GM23338 (cell line): ENCODE measurements around the gene ZCCHC24. TPM values are rescaled to one million over a fixed set of nuclear protein-coding genes. Genes with fewer than 3 reads are reported as not detected.

Experiments
- ATAC-seq: fragments of 200-7000 bp; cut with Tn5 transposase; 3 replicates; pipeline ENCODE4 v1.9.1; 2020
- DNase-seq: peaks from one replicate; pipeline ENCODE4 v3.0.0-alpha.2; 2015; ENCODE audit warnings: low spot score
- H2AFZ ChIP-seq: fragments of 200-600 bp; sonication (generic); 2 replicates; pipeline ENCODE4 v1.8.0; 2016; ENCODE audit warnings: antibody characterized with exemption, mild to moderate bottlenecking, moderate library complexity
- H3F3A ChIP-seq: fragments of 200-600 bp; sonication (generic); replicated peaks from 2 replicates; pipeline ENCODE4 v1.8.0; 2017; ENCODE audit warnings: antibody characterized with exemption, mixed run types, low read depth
- H3K27ac ChIP-seq: fragments of 200-600 bp; sonication (generic); 2 replicates; pipeline ENCODE4 v1.6.1; 2016; ENCODE audit warnings: low read depth
- H3K27me3 ChIP-seq: fragments of 200-600 bp; sonication (generic); 2 replicates; pipeline ENCODE4 v1.8.0; 2016; ENCODE audit warnings: mild to moderate bottlenecking, mixed run types, moderate library complexity; ENCODE audit not compliant: insufficient read depth
- H3K36me3 ChIP-seq: fragments of 200-600 bp; sonication (generic); 2 replicates; pipeline ENCODE4 v1.8.0; 2016; ENCODE audit warnings: mild to moderate bottlenecking; ENCODE audit not compliant: insufficient read depth
- H3K4me1 ChIP-seq: fragments of 200-600 bp; sonication (generic); 2 replicates; pipeline ENCODE4 v1.8.0; 2016; ENCODE audit warnings: mild to moderate bottlenecking, moderate library complexity; ENCODE audit not compliant: insufficient read depth
- H3K4me2 ChIP-seq: fragments of 200-600 bp; sonication (generic); 2 replicates; pipeline ENCODE4 v1.7.1; 2017; ENCODE audit warnings: mixed run types
- H3K4me3 ChIP-seq: fragments of 200-600 bp; sonication (generic); 2 replicates; pipeline ENCODE4 v1.6.1; 2016; ENCODE audit warnings: mixed run types
- H3K79me2 ChIP-seq: fragments of 200-600 bp; sonication (generic); replicated peaks from 2 replicates; pipeline ENCODE4 v1.8.0; 2017; ENCODE audit warnings: mild to moderate bottlenecking; ENCODE audit not compliant: insufficient read depth
- H3K9me2 ChIP-seq: fragments of 200-600 bp; sonication (generic); 2 replicates; pipeline ENCODE4 v1.8.0; 2017; ENCODE audit not compliant: insufficient read depth
- H4K20me1 ChIP-seq: fragments of 200-600 bp; sonication (generic); replicated peaks from 2 replicates; pipeline ENCODE4 v1.8.0; 2017; ENCODE audit warnings: mild to moderate bottlenecking; ENCODE audit not compliant: insufficient read depth
- H3K27ac Mint-ChIP-seq: 2 replicates; pipeline ENCODE4 v1.8.0; 2020; ENCODE audit warnings: inconsistent platforms, mild to moderate bottlenecking, moderate library complexity, mixed read lengths
- H3K27me3 Mint-ChIP-seq: 3 replicates; pipeline ENCODE4 v1.8.0; 2022; ENCODE audit warnings: low read depth, mild to moderate bottlenecking, moderate library complexity, mixed read lengths, inconsistent platforms; ENCODE audit not compliant: insufficient read depth, poor library complexity
- H3K36me3 Mint-ChIP-seq: 3 replicates; pipeline ENCODE4 v1.8.0; 2021; ENCODE audit warnings: low read depth, mild to moderate bottlenecking, inconsistent platforms, moderate library complexity, mixed read lengths
- H3K4me1 Mint-ChIP-seq: 3 replicates; pipeline ENCODE4 v1.8.0; 2020; ENCODE audit warnings: mild to moderate bottlenecking, inconsistent platforms, mixed read lengths
- H3K4me3 Mint-ChIP-seq: 3 replicates; pipeline ENCODE4 v1.8.0; 2021; ENCODE audit warnings: moderate library complexity, mild to moderate bottlenecking, inconsistent platforms, mixed read lengths
- H3K9me3 Mint-ChIP-seq: 3 replicates; pipeline ENCODE4 v1.8.0; 2020; ENCODE audit warnings: moderate library complexity, mild to moderate bottlenecking, inconsistent platforms, mixed read lengths
- CREB1 ChIP-seq: fragments of 250-450 bp; sonication (Bioruptor Pico); IDR thresholded peaks from 2 replicates; pipeline ENCODE4 v1.5.0; 2020; ENCODE audit warnings: low read depth, mild to moderate bottlenecking, moderate library complexity
- JUNB ChIP-seq: IDR thresholded peaks from one replicate; pipeline ENCODE4 v1.6.1; 2016; ENCODE audit warnings: antibody characterized with exemption; ENCODE audit not compliant: unreplicated experiment
- NANOG ChIP-seq: IDR thresholded peaks from 2 replicates; pipeline ENCODE4 v1.6.1; 2016; ENCODE audit warnings: antibody characterized with exemption, borderline replicate concordance
- ZNF331 ChIP-seq: fragments of 250-450 bp; sonication (Bioruptor Pico); IDR thresholded peaks from 2 replicates; pipeline ENCODE4 v1.5.0; 2020; ENCODE audit warnings: low read depth, mild to moderate bottlenecking, moderate library complexity
- polyA plus RNA-seq: library from polyadenylated mRNA; unstranded; fragments of >200 nt; fragmentation: Nextera tagmentation; extraction: Ambion mirVana; gene quantifications from 2 replicates; pipeline ENCODE4 v1.2.1, GENCODE V29; 2016
- total RNA-seq: library from RNA; depleted of rRNA; stranded (reverse); fragments of >200 nt; shearing (Covaris generic); gene quantifications from 2 replicates; pipeline ENCODE4 v1.2.3, GENCODE V29; 2014
- TF ChIP-seq, protein P1 (sequence below): IDR thresholded peaks from one replicate; pipeline ENCODE4 v1.6.1; 2018; ENCODE audit warnings: antibody characterized with exemption; ENCODE audit not compliant: unreplicated experiment
- TF ChIP-seq, protein P2 (sequence below): fragments of 250-450 bp; sonication (Bioruptor Pico); IDR thresholded peaks from 2 replicates; pipeline ENCODE4 v1.5.0; 2020; ENCODE audit warnings: mild to moderate bottlenecking, moderate library complexity

The ZCCHC24 gene
- total and polyA plus RNA-seq, 2 experiments from 2014 or later = 2.0 to 10.1 TPM

DNA sequence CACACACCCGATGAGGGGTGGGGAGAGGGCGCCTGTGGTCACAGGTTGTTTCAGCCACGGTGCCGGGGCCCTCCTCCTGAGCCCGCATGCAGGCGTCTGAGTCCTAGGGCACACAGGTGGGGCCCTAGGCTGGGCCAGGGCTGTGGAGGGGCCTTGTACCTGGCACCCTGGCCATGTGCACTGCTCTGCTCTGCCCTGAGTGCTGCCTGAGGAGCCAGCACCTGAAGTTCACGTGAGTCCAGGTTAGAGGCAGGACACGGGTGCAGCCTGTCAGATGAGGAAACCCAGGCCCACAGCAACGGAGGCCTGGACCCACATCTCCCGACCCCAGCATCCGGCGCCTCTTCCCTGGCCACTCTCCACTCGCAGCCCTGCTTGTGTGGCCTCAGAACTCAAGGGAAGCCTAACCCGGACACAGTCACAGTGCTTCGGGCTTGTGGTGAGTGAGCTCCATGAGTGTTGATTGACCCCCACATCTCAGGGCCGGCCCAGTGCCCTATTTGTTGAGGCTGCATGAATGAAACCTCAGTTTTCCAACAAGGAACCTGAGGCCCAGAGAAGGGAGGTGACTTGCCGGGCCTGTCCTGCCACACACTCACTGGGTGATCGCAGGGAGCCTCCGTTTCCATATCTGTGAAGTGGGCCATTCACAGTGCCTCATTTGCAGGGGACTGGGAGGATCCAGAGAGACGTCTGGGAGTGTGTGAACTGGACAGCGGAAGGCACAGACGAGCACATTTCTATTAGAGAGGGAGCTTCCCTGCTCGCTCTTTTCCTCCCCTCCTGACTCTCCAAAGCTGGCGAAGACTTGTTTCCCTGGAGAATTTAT is 58.6 kb downstream of the ZCCHC24 start:
- peaks cover 11% of the 10 kb centered on the region for H3K27me3 Mint-ChIP-seq
- Histone ChIP-seq H3K4me2 (no peak overlapping the region), H3K4me1 (no peaks in the 10 kb centered on the region), H3K27ac (no peak overlapping the region), H3F3A (no peaks in the 10 kb centered on the region), H4K20me1 (no peaks in the 10 kb centered on the region), H2AFZ (no peak overlapping the region), H3K79me2 (no peaks in the 10 kb centered on the region), H3K36me3 (no peaks in the 10 kb centered on the region), H3K4me3 (no peak overlapping the region), H3K27me3 (no peaks in the 10 kb centered on the region), H3K9me2 (no peaks in the 10 kb centered on the region)
- 0 out of 2 replicates have a peak overlapping the region, but pooled peaks have one; percentile 48 for H3K27ac Mint-ChIP-seq
- no peaks in the 10 kb centered on the region for H3K9me3 Mint-ChIP-seq
- DNase-seq (no peak), ATAC-seq (peak; percentile 21)
- no peaks in the 10 kb centered on the region for H3K36me3 Mint-ChIP-seq
- H3K4me1 Mint-ChIP-seq = peaks cover under 1% of the 10 kb centered on the region; the same call in 2 of the 3 replicates
- no peak overlapping the region for H3K4me3 Mint-ChIP-seq
- TF ChIP-seq CREB1 (CRISPR knock-in tag) (no peak), JUNB (no peak), NANOG (no peak), ZNF331 (CRISPR knock-in tag) (no peak)
- TF ChIP-seq, protein P1, sequence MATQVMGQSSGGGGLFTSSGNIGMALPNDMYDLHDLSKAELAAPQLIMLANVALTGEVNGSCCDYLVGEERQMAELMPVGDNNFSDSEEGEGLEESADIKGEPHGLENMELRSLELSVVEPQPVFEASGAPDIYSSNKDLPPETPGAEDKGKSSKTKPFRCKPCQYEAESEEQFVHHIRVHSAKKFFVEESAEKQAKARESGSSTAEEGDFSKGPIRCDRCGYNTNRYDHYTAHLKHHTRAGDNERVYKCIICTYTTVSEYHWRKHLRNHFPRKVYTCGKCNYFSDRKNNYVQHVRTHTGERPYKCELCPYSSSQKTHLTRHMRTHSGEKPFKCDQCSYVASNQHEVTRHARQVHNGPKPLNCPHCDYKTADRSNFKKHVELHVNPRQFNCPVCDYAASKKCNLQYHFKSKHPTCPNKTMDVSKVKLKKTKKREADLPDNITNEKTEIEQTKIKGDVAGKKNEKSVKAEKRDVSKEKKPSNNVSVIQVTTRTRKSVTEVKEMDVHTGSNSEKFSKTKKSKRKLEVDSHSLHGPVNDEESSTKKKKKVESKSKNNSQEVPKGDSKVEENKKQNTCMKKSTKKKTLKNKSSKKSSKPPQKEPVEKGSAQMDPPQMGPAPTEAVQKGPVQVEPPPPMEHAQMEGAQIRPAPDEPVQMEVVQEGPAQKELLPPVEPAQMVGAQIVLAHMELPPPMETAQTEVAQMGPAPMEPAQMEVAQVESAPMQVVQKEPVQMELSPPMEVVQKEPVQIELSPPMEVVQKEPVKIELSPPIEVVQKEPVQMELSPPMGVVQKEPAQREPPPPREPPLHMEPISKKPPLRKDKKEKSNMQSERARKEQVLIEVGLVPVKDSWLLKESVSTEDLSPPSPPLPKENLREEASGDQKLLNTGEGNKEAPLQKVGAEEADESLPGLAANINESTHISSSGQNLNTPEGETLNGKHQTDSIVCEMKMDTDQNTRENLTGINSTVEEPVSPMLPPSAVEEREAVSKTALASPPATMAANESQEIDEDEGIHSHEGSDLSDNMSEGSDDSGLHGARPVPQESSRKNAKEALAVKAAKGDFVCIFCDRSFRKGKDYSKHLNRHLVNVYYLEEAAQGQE = no peak
- TF ChIP-seq, protein P2, sequence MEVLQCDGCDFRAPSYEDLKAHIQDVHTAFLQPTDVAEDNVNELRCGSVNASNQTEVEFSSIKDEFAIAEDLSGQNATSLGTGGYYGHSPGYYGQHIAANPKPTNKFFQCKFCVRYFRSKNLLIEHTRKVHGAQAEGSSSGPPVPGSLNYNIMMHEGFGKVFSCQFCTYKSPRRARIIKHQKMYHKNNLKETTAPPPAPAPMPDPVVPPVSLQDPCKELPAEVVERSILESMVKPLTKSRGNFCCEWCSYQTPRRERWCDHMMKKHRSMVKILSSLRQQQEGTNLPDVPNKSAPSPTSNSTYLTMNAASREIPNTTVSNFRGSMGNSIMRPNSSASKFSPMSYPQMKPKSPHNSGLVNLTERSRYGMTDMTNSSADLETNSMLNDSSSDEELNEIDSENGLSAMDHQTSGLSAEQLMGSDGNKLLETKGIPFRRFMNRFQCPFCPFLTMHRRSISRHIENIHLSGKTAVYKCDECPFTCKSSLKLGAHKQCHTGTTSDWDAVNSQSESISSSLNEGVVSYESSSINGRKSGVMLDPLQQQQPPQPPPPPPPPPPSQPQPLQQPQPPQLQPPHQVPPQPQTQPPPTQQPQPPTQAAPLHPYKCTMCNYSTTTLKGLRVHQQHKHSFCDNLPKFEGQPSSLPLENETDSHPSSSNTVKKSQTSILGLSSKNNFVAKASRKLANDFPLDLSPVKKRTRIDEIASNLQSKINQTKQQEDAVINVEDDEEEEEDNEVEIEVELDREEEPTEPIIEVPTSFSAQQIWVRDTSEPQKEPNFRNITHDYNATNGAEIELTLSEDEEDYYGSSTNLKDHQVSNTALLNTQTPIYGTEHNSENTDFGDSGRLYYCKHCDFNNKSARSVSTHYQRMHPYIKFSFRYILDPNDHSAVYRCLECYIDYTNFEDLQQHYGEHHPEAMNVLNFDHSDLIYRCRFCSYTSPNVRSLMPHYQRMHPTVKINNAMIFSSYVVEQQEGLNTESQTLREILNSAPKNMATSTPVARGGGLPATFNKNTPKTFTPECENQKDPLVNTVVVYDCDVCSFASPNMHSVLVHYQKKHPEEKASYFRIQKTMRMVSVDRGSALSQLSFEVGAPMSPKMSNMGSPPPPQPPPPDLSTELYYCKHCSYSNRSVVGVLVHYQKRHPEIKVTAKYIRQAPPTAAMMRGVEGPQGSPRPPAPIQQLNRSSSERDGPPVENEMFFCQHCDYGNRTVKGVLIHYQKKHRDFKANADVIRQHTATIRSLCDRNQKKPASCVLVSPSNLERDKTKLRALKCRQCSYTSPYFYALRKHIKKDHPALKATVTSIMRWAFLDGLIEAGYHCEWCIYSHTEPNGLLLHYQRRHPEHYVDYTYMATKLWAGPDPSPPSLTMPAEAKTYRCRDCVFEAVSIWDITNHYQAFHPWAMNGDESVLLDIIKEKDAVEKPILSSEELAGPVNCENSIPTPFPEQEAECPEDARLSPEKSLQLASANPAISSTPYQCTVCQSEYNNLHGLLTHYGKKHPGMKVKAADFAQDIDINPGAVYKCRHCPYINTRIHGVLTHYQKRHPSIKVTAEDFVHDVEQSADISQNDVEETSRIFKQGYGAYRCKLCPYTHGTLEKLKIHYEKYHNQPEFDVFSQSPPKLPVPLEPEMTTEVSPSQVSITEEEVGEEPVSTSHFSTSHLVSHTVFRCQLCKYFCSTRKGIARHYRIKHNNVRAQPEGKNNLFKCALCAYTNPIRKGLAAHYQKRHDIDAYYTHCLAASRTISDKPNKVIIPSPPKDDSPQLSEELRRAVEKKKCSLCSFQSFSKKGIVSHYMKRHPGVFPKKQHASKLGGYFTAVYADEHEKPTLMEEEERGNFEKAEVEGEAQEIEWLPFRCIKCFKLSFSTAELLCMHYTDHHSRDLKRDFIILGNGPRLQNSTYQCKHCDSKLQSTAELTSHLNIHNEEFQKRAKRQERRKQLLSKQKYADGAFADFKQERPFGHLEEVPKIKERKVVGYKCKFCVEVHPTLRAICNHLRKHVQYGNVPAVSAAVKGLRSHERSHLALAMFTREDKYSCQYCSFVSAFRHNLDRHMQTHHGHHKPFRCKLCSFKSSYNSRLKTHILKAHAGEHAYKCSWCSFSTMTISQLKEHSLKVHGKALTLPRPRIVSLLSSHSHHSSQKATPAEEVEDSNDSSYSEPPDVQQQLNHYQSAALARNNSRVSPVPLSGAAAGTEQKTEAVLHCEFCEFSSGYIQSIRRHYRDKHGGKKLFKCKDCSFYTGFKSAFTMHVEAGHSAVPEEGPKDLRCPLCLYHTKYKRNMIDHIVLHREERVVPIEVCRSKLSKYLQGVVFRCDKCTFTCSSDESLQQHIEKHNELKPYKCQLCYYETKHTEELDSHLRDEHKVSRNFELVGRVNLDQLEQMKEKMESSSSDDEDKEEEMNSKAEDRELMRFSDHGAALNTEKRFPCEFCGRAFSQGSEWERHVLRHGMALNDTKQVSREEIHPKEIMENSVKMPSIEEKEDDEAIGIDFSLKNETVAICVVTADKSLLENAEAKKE (CRISPR knock-in tag) = no peak
